ENCODE results near the gene FAM43B.

GRCh38 chr1:20508411-20508771 lies 44.0 kb upstream of the FAM43B start:
- TF ChIP-seq REST (IDR thresholded peaks at IDR 0.05; ENCODE audit: insufficient read depth in 1 of 2, low read depth in 2 of 2, low read length in 2 of 2): no peak
- TF ChIP-seq POLR2AphosphoS5 (IDR thresholded peaks at IDR 0.05; ENCODE audit: low read depth, low read length): no peak
- TF ChIP-seq TAF1 (IDR thresholded peaks at IDR 0.05; ENCODE audit: borderline replicate concordance, insufficient read depth, low read length): no peak
- TF ChIP-seq SIN3A (IDR thresholded peaks at IDR 0.05; ENCODE audit: borderline replicate concordance, insufficient read depth, low read length): no peak
- TF ChIP-seq FOXP2 (optimal IDR thresholded peaks at IDR 0.05; ENCODE audit: borderline replicate concordance, extremely low read depth, extremely low read length, insufficient read depth): no peak

Measured in PFSK-1 (cell line).